ENCODE measurements around the gene ZNF689.

- TF ChIP-seq CTCF (IDR thresholded peaks at IDR 0.05) (no peak), POLR2AphosphoS5 (IDR thresholded peaks at IDR 0.05) (no peak)
Measured at GRCh38 chr16:30582611-30583340, 27.4 kb downstream of the ZNF689 start.
